Esophagus muscularis mucosa (tissue), 4 donors: ENCODE results near the gene ARID3C. TPM values are rescaled to one million over a fixed set of nuclear protein-coding genes. Genes with fewer than 3 reads are reported as not detected.
A peak's percentile ranks its signal among the peaks of the same experiment; 100 is the strongest.

Source experiments
- DNase-seq: peaks from one replicate; pipeline ENCODE4 v3.0.0-alpha.2; 2017; ENCODE audit errors: extremely low spot score
- H3K27ac ChIP-seq, 4 donors: fragments of 200-600 bp; sonication (generic); replicated peaks in 1 of 4; 1 replicate in 3 of 4; 2 replicates in 1 of 4; pipeline ENCODE4 v1.5.1; 2016 to 2019; ENCODE audit warnings: mild to moderate bottlenecking in 1 of 4
- H3K27me3 ChIP-seq, 4 donors: fragments of 200-600 bp; sonication (generic); one replicate each; pipeline versions ENCODE4 v1.5.1 to v1.6.0; 2016 to 2019
- H3K36me3 ChIP-seq, 4 donors: fragments of 200-600 bp; sonication (generic); one replicate each; pipeline ENCODE4 v1.5.1; 2016 to 2019
- H3K4me1 ChIP-seq, 4 donors: fragments of 200-600 bp; sonication (generic); one replicate each; pipeline ENCODE4 v1.5.1; 2016 to 2019
- H3K4me3 ChIP-seq, 4 donors: fragments of 200-600 bp; sonication (generic); 1 replicate in 2 of 4; 2 replicates in 2 of 4; pipeline ENCODE4 v1.5.1; 2016 to 2019; ENCODE audit warnings: mild to moderate bottlenecking in 4 of 4, moderate library complexity in 1 of 4
- H3K9me3 ChIP-seq, 4 donors: fragments of 200-600 bp; sonication (generic); 1 replicate in 3 of 4; 2 replicates in 1 of 4; pipeline ENCODE4 v1.5.1; 2016 to 2019
- EP300 ChIP-seq: sonication (generic); formaldehyde crosslinking; IDR thresholded peaks from one replicate; pipeline ENCODE4 v1.6.1; 2017; ENCODE audit warnings: antibody characterized with exemption
- POLR2A ChIP-seq: fragments of 450-650 bp; IDR thresholded peaks from one replicate; pipeline ENCODE4 v1.6.1; 2017; ENCODE audit warnings: antibody characterized with exemption, moderate library complexity, mild to moderate bottlenecking, low read depth
- POLR2AphosphoS5 ChIP-seq, 2 donors: sonication (generic); formaldehyde crosslinking; IDR thresholded peaks; one replicate each; pipeline ENCODE4 v1.6.1; 2017; ENCODE audit warnings: antibody characterized with exemption in 2 of 2
- WGBS: methylation state at CpG from one replicate; pipeline ENCODE4 v1.1.5; 2018; 5-methylcytosine and 5-hydroxymethylcytosine counted together
- intact Hi-C: fragments of 100-400 bp; cut with DNase I; formaldehyde crosslinking; loops from one replicate; pipeline ENCODE4 v1.15.1; 2023
- total RNA-seq, 4 donors: library from RNA; depleted of rRNA; stranded (reverse); fragments of >200 nt; gene quantifications; one replicate each; pipeline versions ENCODE4 v1.1.0 to v1.2.1, GENCODE V29; 2016
- TF ChIP-seq, protein P1 (sequence below), 3 experiments: fragments of 200-600 bp in 2 of 3; fragments of 450-650 bp in 1 of 3; sonication (generic) in 2 of 3; IDR thresholded peaks; one replicate each; pipeline ENCODE4 v1.5.1; 2017 to 2019; ENCODE audit warnings: antibody characterized with exemption in 3 of 3, mild to moderate bottlenecking in 2 of 3, moderate library complexity in 1 of 3

The ARID3C gene
- total RNA-seq, 4 donors from 2014 or later = not detected

DNA sequence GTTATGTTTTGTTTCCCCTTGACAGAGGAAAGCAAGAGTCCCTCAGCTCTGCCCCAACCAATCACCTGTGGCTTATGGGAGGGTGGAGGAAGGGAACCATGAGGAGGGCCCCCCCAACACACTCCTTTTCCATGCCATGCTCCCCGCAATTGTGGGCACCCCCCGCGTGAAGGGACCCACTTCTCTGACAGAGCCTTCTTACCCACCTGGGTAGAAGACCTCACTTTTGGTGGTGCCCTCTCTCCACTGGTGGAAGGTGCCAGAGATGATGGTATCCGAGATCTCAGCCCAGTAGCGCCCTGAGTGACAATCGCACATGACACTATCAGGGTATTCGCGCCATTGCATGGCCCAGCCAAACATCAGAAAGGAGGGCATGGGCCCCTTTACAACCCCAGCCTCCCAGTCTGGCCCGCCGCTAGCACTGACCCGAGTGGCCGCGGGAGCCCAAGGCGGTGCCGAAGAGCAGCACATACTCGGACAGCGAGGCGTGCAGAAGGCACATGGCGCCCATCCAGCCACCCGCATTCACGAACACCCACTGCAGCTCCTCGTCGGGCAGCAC lies 8.0 kb upstream of the ARID3C start:
- Histone ChIP-seq H3K9me3 (peaks cover 0 to 3% (median 0%) of the 10 kb centered on the region in 4 donors), H3K4me1 (peaks cover 23 to 36% (median 34%) of the 10 kb centered on the region in 4 donors), H3K27me3 (peaks cover 0 to 4% (median 0%) of the 10 kb centered on the region in 4 donors), H3K27ac (peak overlapping the region; percentile 81 to 89 (median 84)), H3K36me3 (peaks cover 0 to 14% (median 12%) of the 10 kb centered on the region in 4 donors), H3K4me3 (peak overlapping the region; percentile 69 to 92 (median 75))
- no peak for DNase-seq
- TF ChIP-seq EP300 (no peak), POLR2A (no peak), POLR2AphosphoS5 (IDR thresholded peaks at IDR 0.05) (no peak)
- TF ChIP-seq, protein P1, sequence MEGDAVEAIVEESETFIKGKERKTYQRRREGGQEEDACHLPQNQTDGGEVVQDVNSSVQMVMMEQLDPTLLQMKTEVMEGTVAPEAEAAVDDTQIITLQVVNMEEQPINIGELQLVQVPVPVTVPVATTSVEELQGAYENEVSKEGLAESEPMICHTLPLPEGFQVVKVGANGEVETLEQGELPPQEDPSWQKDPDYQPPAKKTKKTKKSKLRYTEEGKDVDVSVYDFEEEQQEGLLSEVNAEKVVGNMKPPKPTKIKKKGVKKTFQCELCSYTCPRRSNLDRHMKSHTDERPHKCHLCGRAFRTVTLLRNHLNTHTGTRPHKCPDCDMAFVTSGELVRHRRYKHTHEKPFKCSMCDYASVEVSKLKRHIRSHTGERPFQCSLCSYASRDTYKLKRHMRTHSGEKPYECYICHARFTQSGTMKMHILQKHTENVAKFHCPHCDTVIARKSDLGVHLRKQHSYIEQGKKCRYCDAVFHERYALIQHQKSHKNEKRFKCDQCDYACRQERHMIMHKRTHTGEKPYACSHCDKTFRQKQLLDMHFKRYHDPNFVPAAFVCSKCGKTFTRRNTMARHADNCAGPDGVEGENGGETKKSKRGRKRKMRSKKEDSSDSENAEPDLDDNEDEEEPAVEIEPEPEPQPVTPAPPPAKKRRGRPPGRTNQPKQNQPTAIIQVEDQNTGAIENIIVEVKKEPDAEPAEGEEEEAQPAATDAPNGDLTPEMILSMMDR (IDR thresholded peaks at IDR 0.05) = no peak
- 25% methylated on average over 3 of the region's 23 CpGs for WGBS
- intact Hi-C loops = no loop called here

DNA sequence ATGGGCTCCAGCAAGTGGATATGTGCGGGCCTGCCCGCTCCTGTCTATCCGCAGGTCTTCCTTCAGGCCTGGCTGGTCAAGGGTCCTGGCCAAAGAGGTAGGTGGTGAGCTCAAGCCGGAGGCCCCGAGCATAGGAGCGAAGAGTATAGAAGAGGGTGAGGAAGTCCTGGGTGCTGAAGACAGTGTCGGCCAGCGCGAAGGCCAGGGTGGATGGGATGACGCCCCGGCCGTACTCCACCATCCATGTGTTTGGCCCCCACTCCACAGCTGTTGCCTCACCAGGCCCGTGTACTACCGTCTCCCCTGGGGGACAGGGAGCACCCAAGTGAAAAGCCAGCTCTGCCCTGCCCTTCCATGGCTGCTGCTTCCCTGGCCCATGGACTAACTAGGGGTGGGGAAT lies 6.7 kb upstream of the ARID3C start:
- Histone ChIP-seq H3K27ac (no peak overlapping the region), H3K36me3 (peaks cover 0 to 14% (median 12%) of the 10 kb centered on the region in 4 donors), H3K9me3 (peaks cover 0 to 3% (median 0%) of the 10 kb centered on the region in 4 donors), H3K27me3 (peaks cover 0 to 4% (median under 1%) of the 10 kb centered on the region in 4 donors), H3K4me1 (peaks cover 23 to 36% (median 34%) of the 10 kb centered on the region in 4 donors), H3K4me3 (no peak overlapping the region)
- no peak for DNase-seq
- TF ChIP-seq POLR2A (no peak), POLR2AphosphoS5 (IDR thresholded peaks at IDR 0.05) (no peak), EP300 (no peak)
- TF ChIP-seq, protein P1 (IDR thresholded peaks at IDR 0.05) = no peak
- 91% methylated on average over 14 of the region's 14 CpGs for WGBS
- intact Hi-C loops = loop anchor here (2.0 kb wide), 1 partner anchor 21 kb away; no protein-coding TSS in a partner anchor

DNA sequence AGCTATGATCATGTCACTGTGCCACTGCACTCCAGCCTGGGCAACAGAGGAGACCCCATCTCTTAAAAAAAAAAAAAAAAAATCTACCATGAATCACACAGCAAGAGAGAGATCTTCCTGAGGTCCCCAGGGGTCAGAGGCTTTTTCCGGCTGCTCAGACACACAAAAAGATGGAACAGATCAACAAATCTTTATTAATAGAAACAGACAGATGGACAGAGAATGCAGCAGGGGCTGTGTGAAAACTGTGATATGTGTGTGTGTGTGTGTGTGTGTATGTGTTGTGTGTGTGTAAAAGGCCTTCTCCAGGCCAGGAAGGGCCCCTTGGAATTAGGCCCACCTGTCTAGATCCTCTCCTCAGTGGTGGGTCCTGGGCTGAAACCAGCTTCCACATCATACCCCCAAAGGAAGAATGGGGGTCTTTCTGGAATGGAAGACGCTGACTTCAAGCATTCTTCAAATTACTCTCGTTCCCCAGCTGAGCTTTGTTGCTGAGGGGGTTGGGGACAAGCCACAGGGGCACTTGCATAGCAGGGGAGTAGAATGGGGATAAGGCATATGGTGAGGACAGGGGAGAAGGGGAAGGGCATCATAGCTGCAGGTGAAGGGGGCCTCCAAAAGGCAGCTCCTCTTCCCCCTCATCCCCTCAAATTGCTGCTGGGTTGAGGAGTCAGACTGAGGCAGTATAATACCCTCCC lies 5.8 kb upstream of the ARID3C start:
- Histone ChIP-seq H3K27me3 (peaks cover 0 to 9% (median 3%) of the 10 kb centered on the region in 4 donors), H3K36me3 (peaks cover 0 to 14% (median 12%) of the 10 kb centered on the region in 4 donors), H3K9me3 (peaks cover 0 to 3% (median 0%) of the 10 kb centered on the region in 4 donors), H3K4me3 (no peak overlapping the region), H3K4me1 (peaks cover 23 to 36% (median 34%) of the 10 kb centered on the region in 4 donors), H3K27ac (no peak overlapping the region)
- intact Hi-C loops = loop anchor here (2.0 to 5.0 kb wide), 2 partner anchors 20 to 68 kb away; no protein-coding TSS in a partner anchor
- no peak for TF ChIP-seq POLR2A
- WGBS = 85% methylated on average over 3 of the region's 3 CpGs
- no peak for DNase-seq

DNA sequence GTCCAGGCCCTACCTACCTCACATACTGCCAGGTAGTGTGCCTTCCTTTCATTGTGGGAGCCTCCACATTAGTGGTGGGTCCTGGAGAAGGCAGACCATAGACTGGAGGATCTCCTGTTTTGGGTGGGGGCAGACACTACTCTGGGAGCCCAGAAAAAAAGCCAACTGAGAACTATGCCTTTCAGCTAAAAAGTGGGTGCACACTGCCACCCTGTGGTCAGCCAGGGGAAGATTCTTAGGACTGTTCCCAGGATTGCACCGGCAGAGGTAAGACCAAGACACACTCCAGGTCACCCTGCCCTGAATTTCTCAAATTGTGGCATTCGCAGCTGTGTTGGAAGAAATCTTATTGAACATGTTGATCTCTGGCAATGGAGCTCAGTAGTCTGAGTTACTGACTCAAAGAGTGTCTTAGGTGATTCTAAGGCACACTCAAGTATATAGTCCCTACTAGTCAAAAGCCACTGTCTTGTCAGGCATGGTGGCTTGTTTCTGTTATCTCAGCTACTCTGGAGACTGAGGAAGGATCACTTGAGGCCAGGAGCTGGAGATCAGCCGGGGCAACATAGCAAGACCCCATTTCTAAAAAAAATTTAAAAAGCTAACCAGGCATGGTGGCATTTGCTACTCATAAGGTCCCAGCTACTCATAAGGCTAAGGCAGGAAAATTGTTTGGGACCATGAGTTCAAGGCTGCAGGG lies 5.1 kb upstream of the ARID3C start:
- Histone ChIP-seq H3K9me3 (peaks cover 0 to 3% (median 0%) of the 10 kb centered on the region in 4 donors), H3K36me3 (peaks cover 0 to 14% (median 12%) of the 10 kb centered on the region in 4 donors), H3K27ac (no peak overlapping the region), H3K27me3 (peaks cover 0 to 16% (median 6%) of the 10 kb centered on the region in 4 donors), H3K4me1 (peaks cover 23 to 42% (median 40%) of the 10 kb centered on the region in 4 donors), H3K4me3 (no peak overlapping the region)
- no peak for DNase-seq
- TF ChIP-seq, protein P1 (IDR thresholded peaks at IDR 0.05) = peak; percentile 82 to 84 (median 84)
- TF ChIP-seq POLR2A (no peak), POLR2AphosphoS5 (IDR thresholded peaks at IDR 0.05) (peak in 1 of 2 donors; percentile 33)
- intact Hi-C loops = loop anchor here (2.0 to 5.0 kb wide), 2 partner anchors 19 to 68 kb away; no protein-coding TSS in a partner anchor
- WGBS = 17% methylated on average over 3 of the region's 3 CpGs
